GM18517 (cell line): ENCODE data around the gene ATP6V0A1.
"Not testable (repeated sequence)": the region's sequence is repeated elsewhere in the genome, so short reads cannot be mapped to it uniquely, and the experiment has no call there.

Experiments
- ATAC-seq: cut with Tn5 transposase; IDR thresholded peaks from one replicate; pipeline ENCODE4 v1.9.1; 2021; ENCODE audit warnings: mild to moderate bottlenecking, moderate library complexity; ENCODE audit not compliant: unreplicated experiment

Gene ATP6V0A1

GRCh38 chr17:42555961-42556617 is 97.4 kb downstream of the ATP6V0A1 start:
- ATAC-seq: not testable (repeated sequence)

GRCh38 chr17:42559075-42559474 is 100.4 kb downstream of the ATP6V0A1 start:
- ATAC-seq: no peak

GRCh38 chr17:42560246-42560645 is 101.6 kb downstream of the ATP6V0A1 start:
- ATAC-seq: no peak

- ATAC-seq: no peak
Measured at GRCh38 chr17:42561897-42562387, 103.3 kb downstream of the ATP6V0A1 start, which contains the start of gene COASY. TSS of gene COASY (plus strand) at chr17:42562148. CDS start at chr17:42562623, 475 bp downstream.

GRCh38 chr17:42562388-42563142 is 103.9 kb downstream of the ATP6V0A1 start:
- ATAC-seq: no peak

GRCh38 chr17:42563143-42563509 is 104.4 kb downstream of the ATP6V0A1 start:
- no peak for ATAC-seq

GRCh38 chr17:42563543-42563942 is 104.9 kb downstream of the ATP6V0A1 start:
- no peak for ATAC-seq

GRCh38 chr17:42563950-42564349 is 105.3 kb downstream of the ATP6V0A1 start:
- ATAC-seq: no peak

GRCh38 chr17:42564815-42565522 is 106.3 kb downstream of the ATP6V0A1 start:
- ATAC-seq: no peak

GRCh38 chr17:42565523-42566214 is 107.0 kb downstream of the ATP6V0A1 start:
- ATAC-seq: no peak

GRCh38 chr17:42566215-42566882 is 107.7 kb downstream of the ATP6V0A1 start:
- peak; percentile 5 for ATAC-seq

- ATAC-seq: peak; percentile 44
Measured at GRCh38 chr17:42566883-42567573, 108.3 kb downstream of the ATP6V0A1 start, which contains the start of gene MLX. TSS of gene MLX (plus strand) at chr17:42567100. CDS start at chr17:42567125, 25 bp downstream.

GRCh38 chr17:42568341-42569111 is 109.8 kb downstream of the ATP6V0A1 start:
- no peak for ATAC-seq

- no peak for ATAC-seq
Measured at GRCh38 chr17:42571435-42572225, 113.0 kb downstream of the ATP6V0A1 start.
